SK-N-SH treated with all-trans-retinoic acid at 6 μM for 48 hours (cell line): ENCODE results near the gene NME1.

Source experiments
- ESRRG ChIP-seq: fragments of 250-450 bp; sonication (Bioruptor Pico); IDR thresholded peaks from 2 replicates; pipeline ENCODE4 v1.6.1; 2021; ENCODE audit warnings: mild to moderate bottlenecking
- OSR1 ChIP-seq: fragments of 250-450 bp; sonication (Bioruptor Pico); IDR thresholded peaks from 2 replicates; pipeline ENCODE4 v1.8.0; 2022; ENCODE audit warnings: moderate library complexity, mild to moderate bottlenecking, inconsistent platforms
- TCF4 ChIP-seq: fragments of 250-450 bp; sonication (Bioruptor Pico); IDR thresholded peaks from 2 replicates; pipeline ENCODE4 v1.8.0; 2021; ENCODE audit warnings: mild to moderate bottlenecking, moderate library complexity, borderline replicate concordance
- TF ChIP-seq, protein P1 (sequence below): fragments of 250-450 bp; sonication (Bioruptor Pico); IDR thresholded peaks from 2 replicates; pipeline ENCODE4 v1.8.0; 2020; ENCODE audit warnings: mild to moderate bottlenecking, moderate library complexity, borderline replicate concordance

DNA sequence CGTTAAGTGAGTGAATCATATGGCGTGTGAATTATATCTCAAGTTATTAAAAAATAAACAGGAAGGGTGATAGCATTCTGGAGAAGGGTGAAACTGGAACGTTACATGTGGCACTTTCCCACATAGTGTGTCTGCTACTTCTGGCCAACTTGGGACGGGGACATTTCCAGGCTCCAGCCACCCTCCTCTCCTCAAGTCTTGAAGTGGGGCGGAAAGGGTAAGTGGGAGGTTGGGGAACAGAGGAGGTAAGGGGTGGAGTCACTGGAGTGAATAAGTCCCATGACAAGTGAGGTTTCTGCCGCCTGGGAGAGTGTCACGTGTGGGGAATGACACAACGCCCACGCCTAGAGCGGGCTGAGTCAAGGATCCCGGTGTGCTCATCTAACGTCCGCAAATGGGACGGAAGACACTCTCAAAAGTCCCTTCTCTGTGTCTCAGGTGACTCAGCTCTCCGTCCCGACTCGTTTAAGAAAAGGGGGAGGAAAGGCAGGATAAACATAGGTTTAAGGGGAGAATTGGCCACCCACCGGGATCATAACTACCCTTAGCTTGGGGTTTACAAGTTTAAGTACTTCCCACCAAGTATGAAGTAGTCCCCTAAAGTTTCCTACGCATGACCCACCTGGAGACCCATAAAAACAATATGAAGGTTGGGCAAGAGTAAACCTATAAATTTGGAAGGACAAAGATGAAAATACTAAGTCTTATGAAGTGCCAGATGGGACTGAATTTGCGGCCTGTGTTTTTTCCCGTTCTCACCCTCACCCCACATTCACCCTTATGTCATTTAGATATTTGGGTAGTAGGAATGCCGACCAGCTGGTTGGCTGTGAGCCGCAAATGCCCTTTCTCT, 31.5 kb upstream of the NME1 start:
- no peak for TF ChIP-seq ESRRG (CRISPR knock-in tag)
- no peak for TF ChIP-seq TCF4 (CRISPR knock-in tag)
- TF ChIP-seq, protein P1, sequence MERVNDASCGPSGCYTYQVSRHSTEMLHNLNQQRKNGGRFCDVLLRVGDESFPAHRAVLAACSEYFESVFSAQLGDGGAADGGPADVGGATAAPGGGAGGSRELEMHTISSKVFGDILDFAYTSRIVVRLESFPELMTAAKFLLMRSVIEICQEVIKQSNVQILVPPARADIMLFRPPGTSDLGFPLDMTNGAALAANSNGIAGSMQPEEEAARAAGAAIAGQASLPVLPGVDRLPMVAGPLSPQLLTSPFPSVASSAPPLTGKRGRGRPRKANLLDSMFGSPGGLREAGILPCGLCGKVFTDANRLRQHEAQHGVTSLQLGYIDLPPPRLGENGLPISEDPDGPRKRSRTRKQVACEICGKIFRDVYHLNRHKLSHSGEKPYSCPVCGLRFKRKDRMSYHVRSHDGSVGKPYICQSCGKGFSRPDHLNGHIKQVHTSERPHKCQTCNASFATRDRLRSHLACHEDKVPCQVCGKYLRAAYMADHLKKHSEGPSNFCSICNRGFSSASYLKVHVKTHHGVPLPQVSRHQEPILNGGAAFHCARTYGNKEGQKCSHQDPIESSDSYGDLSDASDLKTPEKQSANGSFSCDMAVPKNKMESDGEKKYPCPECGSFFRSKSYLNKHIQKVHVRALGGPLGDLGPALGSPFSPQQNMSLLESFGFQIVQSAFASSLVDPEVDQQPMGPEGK (CRISPR knock-in tag), result no peak
- no peak for TF ChIP-seq OSR1
